OCI-LY1 (cell line): ENCODE results near the gene GALNT2.

Experiments used
- H2AFZ ChIP-seq: fragments of 200-600 bp; sonication (generic), shearing (Covaris generic); 2 replicates; pipeline ENCODE4 v1.6.0; 2014; ENCODE audit warnings: antibody characterized with exemption, mild to moderate bottlenecking, low read length
- H3F3A ChIP-seq: fragments of 200-600 bp; sonication (generic), shearing (Covaris generic); 2 replicates; pipeline ENCODE4 v1.6.0; 2014; ENCODE audit warnings: mild to moderate bottlenecking, antibody characterized with exemption, low read length, moderate library complexity; ENCODE audit not compliant: insufficient read depth
- H3K27ac ChIP-seq: fragments of 200-600 bp; sonication (generic); 2 replicates; pipeline ENCODE4 v1.5.1; 2014; ENCODE audit warnings: low read length, mixed run types, mild to moderate bottlenecking, low read depth; ENCODE audit not compliant: poor library complexity, severe bottlenecking
- H3K27me3 ChIP-seq: fragments of 200-600 bp; sonication (generic); 2 replicates; pipeline ENCODE4 v1.6.0; 2014; ENCODE audit warnings: antibody characterized with exemption, mild to moderate bottlenecking, low read length, moderate library complexity; ENCODE audit not compliant: insufficient read depth
- H3K36me3 ChIP-seq: fragments of 200-600 bp; sonication (generic); 2 replicates; pipeline ENCODE4 v1.6.1; 2014; ENCODE audit warnings: mild to moderate bottlenecking, antibody characterized with exemption, low read length, moderate library complexity, mixed read lengths; ENCODE audit not compliant: insufficient read depth
- H3K4me1 ChIP-seq: fragments of 200-600 bp; sonication (generic); 2 replicates; pipeline ENCODE4 v1.5.1; 2014; ENCODE audit warnings: mild to moderate bottlenecking, low read length, moderate library complexity; ENCODE audit not compliant: insufficient read depth, severe bottlenecking
- H3K4me2 ChIP-seq: fragments of 200-600 bp; sonication (generic), shearing (Covaris generic); 2 replicates; pipeline ENCODE4 v1.6.1; 2014; ENCODE audit warnings: low read length
- H3K4me3 ChIP-seq: fragments of 200-600 bp; sonication (generic); 2 replicates; pipeline ENCODE4 v1.5.1; 2014; ENCODE audit warnings: low read length, low read depth, mild to moderate bottlenecking, mixed read lengths; ENCODE audit not compliant: poor library complexity, severe bottlenecking
- H3K79me2 ChIP-seq: fragments of 200-600 bp; shearing (Covaris generic); 2 replicates; pipeline ENCODE4 v1.6.1; 2016; ENCODE audit warnings: mixed run types, low read length, mixed read lengths; ENCODE audit not compliant: insufficient read depth
- H3K9ac ChIP-seq: fragments of 200-600 bp; sonication (generic), shearing (Covaris generic); 2 replicates; pipeline ENCODE4 v1.6.1; 2014; ENCODE audit warnings: mild to moderate bottlenecking, low read length, mixed read lengths
- H3K9me2 ChIP-seq: fragments of 200-600 bp; sonication (generic), shearing (Covaris generic); 2 replicates; pipeline ENCODE4 v1.6.1; 2014; ENCODE audit warnings: low read depth, mild to moderate bottlenecking, low read length, mixed read lengths
- H3K9me3 ChIP-seq: fragments of 200-600 bp; shearing (Covaris generic); 2 replicates; pipeline ENCODE4 v1.6.1; 2014; ENCODE audit warnings: low read length, mixed read lengths
- H4K20me1 ChIP-seq: fragments of 200-600 bp; sonication (generic), shearing (Covaris generic); 2 replicates; pipeline ENCODE4 v1.6.0; 2016; ENCODE audit warnings: mild to moderate bottlenecking, low read length; ENCODE audit not compliant: insufficient read depth
- EZH2 ChIP-seq: fragments of 200-600 bp; sonication (generic), shearing (Covaris generic); IDR thresholded peaks from 2 replicates; pipeline ENCODE4 v1.8.0; 2017; ENCODE audit warnings: borderline replicate concordance, mixed run types, mild to moderate bottlenecking, antibody characterized with exemption, low read length, moderate library complexity, mixed read lengths
- TF ChIP-seq, protein P1 (sequence below): fragments of 200-600 bp; sonication (generic), shearing (Covaris generic); IDR thresholded peaks from 2 replicates; pipeline ENCODE4 v1.5.1; 2017; ENCODE audit warnings: mild to moderate bottlenecking, antibody characterized with exemption, low read length, moderate library complexity, mixed read lengths

GALNT2 gene

DNA sequence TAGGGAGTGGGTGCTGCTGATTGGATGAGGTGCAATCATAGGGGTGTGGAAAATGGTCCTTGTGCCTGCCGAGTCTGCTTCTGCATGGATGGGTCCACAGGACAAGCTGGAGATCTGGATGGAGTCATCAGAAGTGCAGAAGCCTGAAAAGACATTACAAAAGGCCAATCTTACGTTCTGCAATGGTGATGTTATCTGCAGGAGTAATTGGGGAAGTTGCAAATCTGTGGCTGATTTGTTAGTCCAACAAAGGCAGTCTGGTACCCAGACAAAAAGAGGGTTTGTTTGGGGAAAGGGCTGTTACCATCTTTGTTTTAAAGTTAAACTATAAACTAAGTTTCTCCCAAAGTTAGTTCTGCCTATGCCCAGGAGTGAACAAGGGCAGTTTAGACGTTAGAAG is 192.6 kb downstream of the GALNT2 start:
- no peak overlapping the region for H2AFZ ChIP-seq
- no peaks in the 10 kb centered on the region for H3F3A ChIP-seq
- H3K4me2 ChIP-seq: no peak overlapping the region
- no peak overlapping the region for H3K27ac ChIP-seq
- peaks cover 3% of the 10 kb centered on the region; the same call in 1 of the 2 replicates for H3K9me3 ChIP-seq
- peaks cover 25% of the 10 kb centered on the region for H3K4me1 ChIP-seq
- no peak overlapping the region for H3K4me3 ChIP-seq
- no peaks in the 10 kb centered on the region for H3K79me2 ChIP-seq
- no peak for TF ChIP-seq EZH2
- H3K9ac ChIP-seq: no peak overlapping the region
- no peaks in the 10 kb centered on the region for H3K9me2 ChIP-seq
- H3K27me3 ChIP-seq: no peaks in the 10 kb centered on the region
- peaks cover 56% of the 10 kb centered on the region for H3K36me3 ChIP-seq
- H4K20me1 ChIP-seq: no peaks in the 10 kb centered on the region

DNA sequence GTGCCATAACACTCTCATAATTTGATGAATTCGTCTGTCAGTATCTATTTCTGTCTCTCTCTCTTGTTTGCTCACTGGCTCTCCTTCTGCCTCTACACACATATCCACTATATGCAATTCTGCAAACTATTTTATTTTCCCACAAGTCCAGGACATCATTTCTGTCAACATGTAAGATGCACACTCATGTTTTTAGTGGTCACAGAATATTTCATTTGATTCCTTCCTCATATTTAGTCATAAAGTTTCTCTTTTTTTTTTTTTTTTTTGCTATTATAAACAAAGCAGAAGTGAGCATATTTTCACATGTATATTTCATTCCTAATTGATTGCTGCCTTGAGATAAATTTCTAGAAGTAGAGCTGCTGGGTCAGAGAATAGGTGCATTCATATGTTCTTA is 193.8 kb downstream of the GALNT2 start:
- Histone ChIP-seq H3K27ac (no peak overlapping the region), H3K4me3 (no peak overlapping the region), H3F3A (no peaks in the 10 kb centered on the region), H4K20me1 (no peaks in the 10 kb centered on the region), H3K36me3 (peaks cover 54% of the 10 kb centered on the region), H3K79me2 (no peaks in the 10 kb centered on the region), H3K27me3 (no peaks in the 10 kb centered on the region), H3K4me1 (peaks cover 37% of the 10 kb centered on the region), H3K4me2 (no peak overlapping the region), H3K9ac (no peak overlapping the region), H3K9me2 (no peaks in the 10 kb centered on the region), H2AFZ (no peak overlapping the region), H3K9me3 (peaks cover 3% of the 10 kb centered on the region; the same call in 1 of the 2 replicates)
- TF ChIP-seq, protein P1, sequence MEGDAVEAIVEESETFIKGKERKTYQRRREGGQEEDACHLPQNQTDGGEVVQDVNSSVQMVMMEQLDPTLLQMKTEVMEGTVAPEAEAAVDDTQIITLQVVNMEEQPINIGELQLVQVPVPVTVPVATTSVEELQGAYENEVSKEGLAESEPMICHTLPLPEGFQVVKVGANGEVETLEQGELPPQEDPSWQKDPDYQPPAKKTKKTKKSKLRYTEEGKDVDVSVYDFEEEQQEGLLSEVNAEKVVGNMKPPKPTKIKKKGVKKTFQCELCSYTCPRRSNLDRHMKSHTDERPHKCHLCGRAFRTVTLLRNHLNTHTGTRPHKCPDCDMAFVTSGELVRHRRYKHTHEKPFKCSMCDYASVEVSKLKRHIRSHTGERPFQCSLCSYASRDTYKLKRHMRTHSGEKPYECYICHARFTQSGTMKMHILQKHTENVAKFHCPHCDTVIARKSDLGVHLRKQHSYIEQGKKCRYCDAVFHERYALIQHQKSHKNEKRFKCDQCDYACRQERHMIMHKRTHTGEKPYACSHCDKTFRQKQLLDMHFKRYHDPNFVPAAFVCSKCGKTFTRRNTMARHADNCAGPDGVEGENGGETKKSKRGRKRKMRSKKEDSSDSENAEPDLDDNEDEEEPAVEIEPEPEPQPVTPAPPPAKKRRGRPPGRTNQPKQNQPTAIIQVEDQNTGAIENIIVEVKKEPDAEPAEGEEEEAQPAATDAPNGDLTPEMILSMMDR: no peak
- no peak for TF ChIP-seq EZH2

DNA sequence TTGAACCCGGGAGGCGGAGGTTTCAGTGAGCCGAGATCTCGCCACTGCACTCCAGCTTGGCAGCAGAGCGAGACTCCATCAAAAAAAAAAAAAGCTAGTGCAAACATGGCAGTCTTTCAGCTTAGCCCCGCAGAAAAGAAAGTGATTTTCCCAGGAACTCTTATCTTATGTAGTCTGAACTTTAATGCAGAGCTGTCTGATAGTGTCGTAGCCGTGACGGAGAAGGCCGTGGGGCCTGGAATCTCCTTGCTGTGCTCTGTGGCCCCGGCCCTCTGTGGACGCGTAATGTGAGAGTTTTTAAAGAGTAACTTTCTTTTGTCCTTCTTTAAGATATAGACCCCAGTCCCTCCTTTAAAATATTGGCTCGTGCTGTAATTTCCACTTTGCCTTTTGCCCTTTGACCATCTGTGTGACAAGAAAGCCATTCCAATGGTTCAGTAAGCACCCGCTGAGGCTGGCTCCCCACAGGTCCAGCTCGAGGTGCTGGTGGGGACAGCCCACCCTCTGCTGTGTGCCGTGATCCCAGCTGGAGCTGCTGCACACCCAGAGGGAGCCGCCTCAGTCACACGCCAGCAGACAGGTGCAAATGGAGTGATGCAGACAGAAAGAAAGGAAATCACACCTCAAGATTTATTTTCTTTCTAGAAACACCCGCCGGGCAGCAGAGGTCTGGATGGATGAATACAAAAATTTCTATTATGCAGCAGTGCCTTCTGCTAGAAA is 195.1 kb downstream of the GALNT2 start:
- no peak overlapping the region for H3K9ac ChIP-seq
- H3K4me1 ChIP-seq: peaks cover 38% of the 10 kb centered on the region
- no peaks in the 10 kb centered on the region for H4K20me1 ChIP-seq
- TF ChIP-seq EZH2: no peak
- TF ChIP-seq, protein P1: no peak
- H2AFZ ChIP-seq: no peak overlapping the region
- no peak overlapping the region for H3K27ac ChIP-seq
- H3K79me2 ChIP-seq: no peaks in the 10 kb centered on the region
- peaks cover 3% of the 10 kb centered on the region; the same call in 1 of the 2 replicates for H3K9me3 ChIP-seq
- no peak overlapping the region for H3K4me3 ChIP-seq
- H3K36me3 ChIP-seq: peaks cover 52% of the 10 kb centered on the region
- no peaks in the 10 kb centered on the region for H3F3A ChIP-seq
- no peaks in the 10 kb centered on the region for H3K27me3 ChIP-seq
- no peak overlapping the region for H3K4me2 ChIP-seq
- H3K9me2 ChIP-seq: no peaks in the 10 kb centered on the region
